VCaP (cell line): ENCODE measurements around the gene TAS2R60.

Experiments used
- H3K27ac ChIP-seq: fragments of 450-650 bp; 2 replicates; pipeline ENCODE4 v1.5.1; 2017
- CTCF ChIP-seq: fragments of 450-650 bp; conservative IDR thresholded peaks from 2 replicates; pipeline ENCODE4 v1.5.1; 2017; ENCODE audit warnings: mild to moderate bottlenecking, moderate library complexity

The TAS2R60 gene

GRCh38 chr7:143493751-143494150 is 50.5 kb downstream of the TAS2R60 start:
- no peak overlapping the region for H3K27ac ChIP-seq
- no peak for TF ChIP-seq CTCF
